Measurements from ENCODE around the gene DIAPH2. TPM values are rescaled to one million over a fixed set of nuclear protein-coding genes. Genes with fewer than 3 reads are reported as not detected.

Gene DIAPH2
- total RNA-seq, 1 experiment from 2014 or later, result 10.9 TPM

DNA sequence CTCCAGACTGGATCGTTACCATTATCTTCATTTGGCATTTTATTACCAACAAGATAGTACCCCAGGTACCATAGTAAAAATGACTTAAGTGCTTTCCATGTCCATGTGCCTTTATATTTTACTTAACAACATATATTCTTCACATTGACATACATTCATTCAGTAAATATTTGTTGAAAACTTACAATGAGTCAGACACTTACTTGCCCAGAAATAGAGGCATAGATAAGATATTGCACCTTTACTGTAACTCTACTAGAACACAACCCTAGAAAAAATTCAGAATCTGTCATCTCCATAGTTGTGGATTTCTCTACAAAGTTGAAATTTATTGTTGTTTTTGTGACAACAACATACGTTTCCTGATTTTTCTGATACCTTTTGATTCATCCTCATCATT is 839.7 kb downstream of the DIAPH2 start (continued):
- TF ChIP-seq SP1 (IDR thresholded peaks at IDR 0.05; ENCODE audit: low read depth) (no peak), ZNF274 (IDR thresholded peaks at IDR 0.05; ENCODE audit: low read depth, low read length) (no peak), SRF (IDR thresholded peaks at IDR 0.05; ENCODE audit: low read depth) (no peak), POLR2AphosphoS5 (IDR thresholded peaks at IDR 0.05; ENCODE audit: low read depth, low read length) (no peak), RAD21 (IDR thresholded peaks at IDR 0.05; ENCODE audit: low read depth) (no peak)

DNA sequence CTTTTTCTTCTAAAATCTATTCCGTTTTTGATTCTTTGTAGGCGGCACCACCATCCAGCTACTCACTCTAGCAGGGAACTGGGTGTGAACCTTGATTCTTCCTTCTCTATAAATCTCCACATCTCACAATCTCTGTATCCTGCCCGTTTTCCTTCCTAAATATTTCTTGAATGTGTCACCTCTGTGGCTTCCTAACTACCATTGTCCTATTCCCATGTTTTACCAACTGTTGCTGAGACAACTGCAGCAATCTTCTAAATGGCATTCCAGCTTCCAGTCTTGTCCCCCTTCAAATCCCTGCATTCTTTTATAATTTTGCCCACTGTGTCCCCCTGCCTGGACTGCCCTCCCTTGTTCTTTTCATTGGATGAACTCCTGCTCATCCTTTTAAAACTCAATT is 840.4 kb downstream of the DIAPH2 start:
- Histone ChIP-seq H3K4me2 (ENCODE audit: low read length) (no peak overlapping the region), H3K4me3 (replicated peaks in 1 of 2; ENCODE audit: low read depth in 1 of 2, low read length in 2 of 2) (no peak overlapping the region), H3K79me2 (ENCODE audit: insufficient read depth, low read length) (no peaks in the 10 kb centered on the region), H3K27me3 (ENCODE audit: insufficient read depth, low read length) (no peaks in the 10 kb centered on the region), H4K20me1 (ENCODE audit: insufficient read depth) (no peaks in the 10 kb centered on the region), H3K4me1 (ENCODE audit: control insufficient read depth in 1 of 2, insufficient read depth in 2 of 2, low read length in 2 of 2) (no peaks in the 10 kb centered on the region), H3K9ac (ENCODE audit: low read length) (no peak overlapping the region), H2AFZ (ENCODE audit: low read depth, low read length, poor library complexity, severe bottlenecking) (no peak overlapping the region), H3K9me2 (ENCODE audit: insufficient read depth) (no peaks in the 10 kb centered on the region), H3K9me3 (ENCODE audit: control insufficient read depth in 1 of 2, insufficient read depth in 1 of 2, low read depth in 1 of 2, low read length in 2 of 2) (no peaks in the 10 kb centered on the region), H3K27ac (ENCODE audit: low read depth, low read length) (no peak overlapping the region), H3K36me3 (ENCODE audit: control insufficient read depth in 1 of 2, insufficient read depth in 2 of 2, low read length in 2 of 2) (no peaks in the 10 kb centered on the region)
- intact Hi-C loops (cut with micrococcal nuclease), result no loop called here
- TF ChIP-seq EZH2 (IDR thresholded peaks at IDR 0.05), result no peak
- TF ChIP-seq ZFX (IDR thresholded peaks at IDR 0.05), result no peak
- TF ChIP-seq POLR2AphosphoS5 (IDR thresholded peaks at IDR 0.05; ENCODE audit: low read depth, low read length), result no peak
- TF ChIP-seq, protein P1, sequence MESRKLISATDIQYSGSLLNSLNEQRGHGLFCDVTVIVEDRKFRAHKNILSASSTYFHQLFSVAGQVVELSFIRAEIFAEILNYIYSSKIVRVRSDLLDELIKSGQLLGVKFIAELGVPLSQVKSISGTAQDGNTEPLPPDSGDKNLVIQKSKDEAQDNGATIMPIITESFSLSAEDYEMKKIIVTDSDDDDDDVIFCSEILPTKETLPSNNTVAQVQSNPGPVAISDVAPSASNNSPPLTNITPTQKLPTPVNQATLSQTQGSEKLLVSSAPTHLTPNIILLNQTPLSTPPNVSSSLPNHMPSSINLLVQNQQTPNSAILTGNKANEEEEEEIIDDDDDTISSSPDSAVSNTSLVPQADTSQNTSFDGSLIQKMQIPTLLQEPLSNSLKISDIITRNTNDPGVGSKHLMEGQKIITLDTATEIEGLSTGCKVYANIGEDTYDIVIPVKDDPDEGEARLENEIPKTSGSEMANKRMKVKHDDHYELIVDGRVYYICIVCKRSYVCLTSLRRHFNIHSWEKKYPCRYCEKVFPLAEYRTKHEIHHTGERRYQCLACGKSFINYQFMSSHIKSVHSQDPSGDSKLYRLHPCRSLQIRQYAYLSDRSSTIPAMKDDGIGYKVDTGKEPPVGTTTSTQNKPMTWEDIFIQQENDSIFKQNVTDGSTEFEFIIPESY (IDR thresholded peaks at IDR 0.05; ENCODE audit: extremely low read depth, insufficient replicate concordance, low read length), result no peak
- BruUV-seq (replicated peaks), result no TSS peak
- POLR2A ChIA-PET, result no interaction called here
- RAD21 ChIA-PET (ENCODE audit: low non-redundant PET in 1 of 2, low total read pairs in 2 of 2, uncharacterized antibody in 2 of 2, unreplicated experiment in 2 of 2), result no interaction called here
- DNase-seq (ENCODE audit: low read depth, low spot score) (no peak), ATAC-seq (no peak)
- CTCF ChIA-PET, result no interaction called here

Data from HCT116 (cell line).